GM21528 (cell line): ENCODE measurements around the gene HOATZ.

Experiments
- ATAC-seq: cut with Tn5 transposase; IDR thresholded peaks from one replicate; pipeline ENCODE4 v1.9.1; 2021; ENCODE audit warnings: mild to moderate bottlenecking, moderate library complexity; ENCODE audit not compliant: unreplicated experiment, low FRiP score

HOATZ gene

DNA sequence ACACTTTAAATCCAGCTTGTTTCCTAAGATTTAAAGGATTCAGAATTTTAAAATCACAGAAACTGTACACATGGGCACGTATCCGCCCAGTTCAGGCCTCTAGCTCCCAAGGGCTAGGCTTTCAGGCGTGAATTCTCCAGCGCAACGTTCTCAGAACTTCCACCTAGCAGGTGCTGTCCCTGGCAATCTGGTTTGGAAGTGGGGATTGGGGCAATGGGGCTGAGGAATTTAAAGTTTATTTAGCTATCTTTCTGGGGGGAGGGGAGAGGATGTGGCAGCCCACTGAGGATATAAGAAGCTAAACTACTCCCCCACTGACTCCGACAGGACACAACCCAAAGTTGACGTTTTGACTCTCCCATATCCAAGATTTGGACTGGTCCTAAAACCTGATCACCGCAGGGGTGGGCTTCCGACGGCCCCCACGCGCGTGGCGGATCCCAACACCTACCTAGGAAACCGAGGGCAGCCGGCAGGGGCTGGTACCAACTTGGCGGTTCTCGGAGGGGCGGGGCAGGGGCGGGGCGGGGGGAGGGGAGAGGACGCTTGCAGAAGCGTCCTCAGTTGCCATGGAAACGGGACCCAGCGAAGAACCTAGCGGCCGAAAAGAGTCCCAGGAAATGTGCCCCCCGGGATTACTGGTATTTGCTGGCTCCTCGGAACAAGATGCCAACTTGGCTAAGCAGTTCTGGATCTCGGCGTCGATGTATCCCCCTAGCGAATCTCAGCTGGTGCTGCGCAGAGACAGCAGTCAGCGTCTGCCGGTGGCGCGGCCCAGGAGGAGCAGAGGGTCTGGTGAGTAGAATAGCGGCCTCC is at the start of gene HOATZ:
Gene HOATZ (plus strand): TSS at position 563 of the 816 bp plus-strand sequence. CDS start 7 bp downstream, at position 570.
- no peak for ATAC-seq

DNA sequence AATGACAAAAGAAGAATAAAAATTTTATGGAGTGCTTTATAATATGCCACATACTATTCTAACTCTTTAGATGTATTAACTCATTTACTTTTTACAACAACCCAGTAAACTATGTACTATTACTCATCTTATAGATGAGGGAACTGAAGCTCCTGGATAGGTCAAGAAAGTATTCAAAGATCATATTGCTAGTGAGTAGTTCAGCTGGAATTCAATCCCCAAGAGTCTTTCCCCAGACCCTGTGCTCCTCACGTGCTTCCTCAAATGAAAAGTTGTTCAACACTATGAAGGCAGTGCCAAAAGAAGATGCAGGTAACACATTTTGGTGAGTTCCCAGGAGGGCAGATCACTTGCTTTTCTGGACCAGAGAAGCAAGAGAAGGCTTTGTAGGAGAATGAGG is 49.2 kb upstream of the HOATZ start:
- no peak for ATAC-seq

DNA sequence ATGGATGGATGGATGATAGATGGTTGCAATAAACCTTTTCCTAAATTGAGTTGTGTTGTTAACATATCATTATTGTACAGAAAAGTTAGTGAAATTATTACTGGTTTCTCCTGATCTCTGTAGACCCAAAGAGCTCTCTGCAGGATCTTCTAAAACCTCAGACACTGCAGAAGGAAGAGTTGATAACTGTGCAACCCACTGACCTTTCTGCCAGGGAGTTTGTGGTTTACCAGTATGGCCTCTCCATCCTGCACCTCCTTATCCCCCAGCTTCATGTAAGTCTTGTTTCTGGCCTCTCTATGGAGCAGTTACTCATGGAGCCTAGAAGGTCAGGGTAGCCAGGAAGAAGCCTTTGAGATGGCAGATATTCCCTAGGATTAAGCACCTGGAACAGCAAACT is 48.0 kb upstream of the HOATZ start:
- no peak for ATAC-seq

DNA sequence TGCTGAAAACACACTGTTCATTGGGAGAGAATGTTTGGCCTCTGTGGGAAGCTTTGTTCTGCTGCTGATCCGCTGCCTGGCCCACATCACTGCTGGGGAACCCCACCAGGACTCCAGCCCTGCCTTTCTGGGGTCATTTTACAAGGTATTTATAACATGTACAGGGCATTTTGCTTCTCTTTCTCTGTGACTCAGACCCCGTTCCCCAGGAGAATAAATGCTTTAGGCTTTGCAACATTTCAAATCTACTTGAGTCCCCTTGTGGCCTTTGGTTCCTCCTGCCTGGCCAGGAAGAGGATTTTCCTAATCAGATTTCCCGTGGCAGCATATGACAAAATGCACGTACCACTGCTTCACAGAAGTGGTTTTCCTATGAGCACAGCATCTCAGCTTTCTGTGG is 45.4 kb upstream of the HOATZ start:
- no peak for ATAC-seq

DNA sequence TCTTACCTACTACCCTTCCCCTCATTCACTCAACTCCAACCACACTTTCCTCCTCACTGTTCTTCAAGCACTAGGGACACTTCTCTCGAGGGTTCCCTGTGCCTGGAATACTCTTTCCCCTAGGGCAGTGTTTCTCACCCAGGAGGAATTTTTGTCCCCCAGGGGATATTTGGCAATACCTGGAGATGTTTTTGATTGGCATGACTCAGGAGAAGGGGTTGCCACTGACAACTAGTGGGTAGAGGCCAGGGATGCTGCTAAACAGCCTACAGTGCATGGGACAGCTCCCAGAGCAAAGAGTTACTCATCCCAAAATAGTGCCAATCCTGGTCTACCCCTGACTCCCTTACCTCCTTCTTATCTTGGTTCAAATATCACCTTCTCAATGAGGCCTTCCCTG is 42.4 kb upstream of the HOATZ start:
- no peak for ATAC-seq

DNA sequence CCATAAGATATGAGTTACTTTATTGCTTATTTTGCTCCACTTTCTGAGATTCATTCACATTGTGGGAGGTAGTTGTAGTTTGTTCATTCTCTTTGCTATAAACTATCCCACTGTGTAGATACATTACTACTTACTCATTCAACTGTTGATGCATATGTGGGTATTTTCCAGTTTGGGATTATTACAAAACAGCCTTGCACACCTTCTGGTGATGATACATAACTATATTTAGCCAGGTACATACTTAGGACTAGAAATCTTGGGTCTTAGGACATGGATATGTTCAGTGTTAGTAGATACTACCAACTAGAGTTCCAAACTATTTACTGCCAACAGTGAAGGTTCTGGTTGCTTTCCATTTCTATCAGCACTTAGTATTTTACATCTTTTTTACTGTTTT is 40.1 kb upstream of the HOATZ start:
- no peak for ATAC-seq

DNA sequence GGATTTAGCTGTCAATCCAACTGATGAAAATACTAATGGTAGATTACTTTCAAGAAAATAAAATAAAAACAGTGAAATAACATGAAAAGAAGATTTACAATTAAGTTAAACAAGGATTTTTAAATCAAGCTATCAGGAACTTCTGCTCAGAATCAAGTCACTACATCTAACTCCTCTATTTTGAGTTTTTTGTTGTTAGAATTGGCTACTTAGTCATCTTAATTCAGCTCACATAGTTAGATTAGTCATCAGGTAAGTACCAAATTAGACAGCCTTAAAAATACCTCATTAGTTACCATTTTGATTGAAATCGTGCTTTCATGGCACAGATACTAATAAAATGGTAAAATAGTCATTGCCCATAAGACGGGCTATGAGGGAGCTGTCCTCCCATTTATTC is 38.2 kb upstream of the HOATZ start:
- no peak for ATAC-seq

DNA sequence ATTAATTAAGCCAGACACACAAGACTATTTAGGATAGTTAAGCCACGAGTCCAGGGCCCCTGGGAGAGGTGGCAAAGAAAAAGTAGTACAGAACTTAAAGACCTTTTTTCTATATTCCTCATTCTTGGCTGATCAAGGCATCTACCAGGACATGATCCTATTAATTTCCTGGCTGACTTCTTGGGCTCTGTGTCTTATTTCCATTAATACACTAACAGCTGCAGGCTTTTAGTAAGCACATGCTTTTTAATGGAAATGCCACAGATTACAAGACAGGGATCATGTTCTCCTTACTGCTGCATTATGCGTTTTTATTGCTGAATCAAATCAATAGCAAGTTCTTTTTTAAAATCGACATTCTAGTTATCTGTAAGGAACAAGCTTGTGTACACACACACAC is 37.6 kb upstream of the HOATZ start:
- no peak for ATAC-seq

DNA sequence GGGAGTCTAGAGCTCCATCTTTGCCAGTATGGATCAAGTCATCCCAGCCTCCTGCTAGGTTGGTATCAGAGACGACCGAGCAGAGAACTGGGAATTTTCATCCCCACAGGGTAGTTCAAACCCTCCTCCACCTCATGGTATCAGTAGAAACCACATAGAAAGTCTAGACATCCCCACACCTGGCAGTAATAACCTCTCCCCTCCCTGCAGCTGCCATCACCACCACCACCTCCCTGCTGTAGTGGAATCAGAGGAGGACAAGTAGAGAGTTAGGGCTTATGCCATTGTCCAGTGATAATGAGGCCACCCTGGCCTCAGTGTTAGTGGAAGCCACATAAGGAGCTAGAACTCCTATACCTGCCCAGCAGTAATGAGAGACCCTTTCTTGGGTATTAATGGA is 36.7 kb upstream of the HOATZ start:
- ATAC-seq = no peak

DNA sequence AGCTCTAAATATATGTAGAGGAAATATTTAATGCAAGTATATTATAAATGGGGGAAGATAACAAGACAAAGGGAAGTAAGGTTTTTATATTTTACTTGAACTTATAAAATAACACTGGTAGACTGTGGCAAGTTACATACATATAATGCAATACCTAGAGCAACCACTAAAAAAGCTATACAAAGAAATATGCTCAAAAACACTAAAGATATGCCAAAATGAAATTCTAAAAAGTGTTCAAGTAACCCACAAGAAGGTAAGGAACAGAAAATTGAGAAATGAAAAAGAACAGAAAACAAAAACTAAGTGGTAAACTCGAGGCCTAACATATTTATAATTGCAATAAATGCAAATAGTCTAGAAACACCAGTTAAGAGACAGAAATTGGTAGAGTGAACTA is 34.9 kb upstream of the HOATZ start:
- no peak for ATAC-seq

DNA sequence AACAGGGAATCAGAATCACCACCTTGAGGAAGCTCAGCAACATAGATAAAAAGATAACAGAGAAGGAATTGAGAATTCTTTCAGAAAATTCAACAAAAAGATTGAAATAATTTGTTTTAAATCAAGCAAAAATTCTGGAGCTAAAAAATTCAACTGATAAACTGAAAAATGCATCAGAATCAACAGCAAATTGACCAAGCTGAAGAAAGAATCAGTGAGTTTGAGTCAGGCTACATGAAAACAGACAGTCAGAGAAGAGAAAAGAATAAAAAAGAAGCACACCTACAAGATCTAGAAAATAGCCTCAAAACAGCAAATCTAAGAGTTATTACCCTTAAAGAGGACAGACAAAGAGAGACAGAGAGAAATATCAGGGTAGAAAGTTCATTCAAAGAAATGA is 31.1 kb upstream of the HOATZ start:
- no peak for ATAC-seq

DNA sequence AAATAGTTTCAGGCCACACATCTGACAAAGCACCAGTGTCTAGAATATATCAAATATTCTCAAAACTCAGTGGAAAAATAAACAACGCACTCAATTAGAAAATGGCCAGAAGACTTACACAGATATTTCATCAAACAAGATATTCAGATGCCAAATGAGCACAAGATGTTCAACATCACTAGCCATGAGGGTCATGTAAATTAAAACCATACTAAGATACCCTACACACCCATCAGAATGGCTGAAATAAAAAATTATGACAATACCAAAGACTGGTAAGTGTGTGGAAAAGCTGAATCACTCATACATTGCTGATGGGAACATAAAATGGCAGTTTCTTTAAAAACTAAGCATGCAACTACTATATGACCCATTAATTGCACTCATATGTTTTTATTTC is 24.1 kb upstream of the HOATZ start:
- ATAC-seq = no peak

DNA sequence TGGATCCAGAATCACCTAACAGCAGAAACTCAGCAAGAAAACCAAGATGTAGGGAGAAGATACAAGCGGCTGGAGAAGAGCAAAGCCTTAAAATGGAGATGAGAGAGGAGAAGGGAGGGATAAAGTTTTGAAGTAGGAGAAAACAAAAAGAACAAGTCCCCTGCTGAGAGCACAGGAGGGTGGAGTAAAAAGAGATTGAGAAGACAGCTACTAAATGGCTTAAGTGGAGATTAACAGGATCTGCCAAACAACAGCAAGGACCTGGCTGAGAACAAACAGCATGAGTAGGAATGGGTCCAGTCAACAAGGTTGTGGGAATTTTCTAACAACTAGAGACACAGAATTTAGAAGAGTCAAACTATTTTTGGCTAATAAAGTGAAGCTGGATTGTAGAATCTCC is 20.5 kb upstream of the HOATZ start:
- no peak for ATAC-seq

DNA sequence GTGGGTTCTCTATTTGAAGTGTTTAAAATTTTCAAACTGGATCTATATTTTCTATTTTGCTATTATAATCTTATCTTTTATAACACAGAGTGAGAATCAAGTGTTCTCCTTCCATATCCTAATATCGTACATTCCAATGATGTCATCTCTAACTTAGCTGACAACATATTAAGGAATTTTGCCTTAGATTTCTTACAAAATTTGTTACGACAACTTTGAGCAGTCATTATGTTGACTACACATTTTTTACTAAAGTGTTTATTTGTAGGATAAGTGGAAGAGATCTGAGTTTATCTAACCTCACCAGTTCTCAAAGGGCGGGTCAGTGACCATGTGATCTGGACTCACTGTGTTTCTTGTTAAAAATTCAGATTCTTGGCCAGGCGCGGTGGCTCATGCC is 15.1 kb upstream of the HOATZ start:
- no peak for ATAC-seq

DNA sequence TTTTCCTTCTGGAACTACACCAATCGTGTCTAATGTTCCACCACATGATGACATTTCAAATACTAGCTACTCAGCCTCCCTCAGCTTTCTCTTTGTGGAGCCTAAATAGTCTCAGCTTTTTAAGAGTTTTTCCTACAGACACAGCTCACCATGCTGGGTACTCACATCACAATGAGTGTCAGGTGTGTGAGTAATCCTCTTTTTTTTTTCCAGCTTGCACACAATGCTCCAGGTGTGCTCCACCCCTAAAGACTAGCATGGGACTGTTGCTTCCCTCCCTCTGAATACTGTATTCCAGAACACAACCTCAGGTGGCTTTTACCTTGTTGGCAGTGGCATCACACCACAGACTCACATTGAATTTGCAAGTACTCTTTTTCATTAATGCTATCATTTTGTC is 14.1 kb upstream of the HOATZ start:
- no peak for ATAC-seq

DNA sequence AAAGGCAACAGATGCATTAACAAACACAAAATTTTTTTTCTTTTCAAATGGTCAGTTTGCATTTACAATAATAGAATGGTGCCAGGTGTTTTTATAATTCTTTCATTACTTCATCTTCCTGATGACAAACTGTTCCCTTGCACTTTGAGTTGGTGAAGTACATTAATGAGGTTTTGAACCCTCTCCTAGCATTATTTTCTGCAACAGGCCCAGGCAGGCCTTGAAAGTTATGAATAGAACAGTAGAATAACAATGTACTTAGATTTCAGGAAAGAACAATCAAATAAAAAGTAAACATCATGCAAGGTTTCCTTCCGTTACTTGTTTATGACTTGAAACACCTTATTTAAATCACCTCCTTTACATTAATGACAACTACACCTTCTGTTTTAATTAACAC is 12.0 kb upstream of the HOATZ start:
- ATAC-seq = no peak

DNA sequence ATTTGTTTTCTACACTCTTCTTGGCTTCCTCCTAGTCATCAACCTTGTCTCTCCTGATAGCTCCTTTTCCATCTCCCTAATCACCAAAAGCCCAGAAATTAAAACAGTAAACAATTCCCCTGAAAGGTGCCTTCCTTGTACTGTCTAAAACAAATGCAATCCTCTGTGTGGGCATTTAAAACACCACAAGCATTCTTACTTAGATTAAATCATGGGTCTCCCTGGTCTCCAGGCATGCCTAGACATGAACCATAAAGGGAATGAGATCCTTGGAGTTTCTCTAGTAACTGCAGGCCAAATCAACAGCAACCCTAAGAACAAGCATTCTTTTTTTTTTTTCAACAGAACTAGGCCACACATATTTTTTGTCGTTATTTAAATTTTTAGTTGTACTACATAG is 4.3 kb upstream of the HOATZ start:
- no peak for ATAC-seq

DNA sequence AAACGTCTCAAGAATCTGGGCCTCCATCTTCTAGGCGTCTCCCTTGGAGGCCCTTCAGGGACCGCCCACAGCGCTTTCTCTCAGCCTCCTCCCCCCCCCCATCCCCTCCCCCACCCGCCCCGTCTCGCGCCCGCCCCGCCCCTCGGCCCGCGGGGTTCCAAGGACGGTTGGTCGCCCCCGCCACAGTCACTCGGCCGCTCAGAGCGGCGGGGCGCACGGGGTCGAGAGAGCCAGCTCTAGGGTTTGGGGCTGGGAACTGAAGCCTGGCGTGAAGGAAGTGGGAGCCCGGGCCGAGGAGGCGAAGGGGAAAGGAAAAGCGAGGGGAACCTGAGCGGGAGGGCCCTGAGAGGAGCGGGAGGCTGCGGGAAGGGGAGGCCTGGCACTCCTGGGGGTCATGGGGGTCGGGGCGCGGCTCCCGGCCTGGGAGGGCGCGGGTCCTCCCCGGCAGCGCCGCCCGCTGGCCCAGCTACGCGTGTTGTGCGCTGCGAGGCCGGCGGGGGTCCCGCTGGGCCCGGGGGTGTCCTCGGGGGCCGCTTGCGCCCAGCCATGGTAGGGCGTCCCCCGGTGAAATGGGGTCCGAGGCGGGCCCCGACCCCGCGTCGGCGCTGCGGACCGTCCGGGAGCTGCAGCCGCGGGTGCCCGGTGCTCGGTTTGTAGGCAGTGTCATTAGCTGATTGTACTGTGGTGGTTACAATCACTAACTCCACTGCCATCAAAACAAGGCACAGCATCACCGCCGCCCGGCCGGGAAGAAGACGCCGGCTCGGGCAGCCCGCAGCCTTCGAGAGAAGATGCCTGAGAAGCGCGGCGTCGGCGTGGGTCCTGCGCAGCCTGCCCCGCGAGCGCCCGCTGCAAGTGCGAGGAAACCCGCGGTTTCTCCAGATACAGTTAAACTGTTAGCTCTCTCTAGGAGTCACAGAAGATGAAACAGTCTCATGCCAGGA is 2.0 kb upstream of the HOATZ start, which contains the start of gene BTG4:
Gene BTG4 (minus strand): TSS at position 91 of the 944 bp plus-strand sequence. CDS start 13,610 bp downstream, outside the sequence.
- ATAC-seq = no peak

DNA sequence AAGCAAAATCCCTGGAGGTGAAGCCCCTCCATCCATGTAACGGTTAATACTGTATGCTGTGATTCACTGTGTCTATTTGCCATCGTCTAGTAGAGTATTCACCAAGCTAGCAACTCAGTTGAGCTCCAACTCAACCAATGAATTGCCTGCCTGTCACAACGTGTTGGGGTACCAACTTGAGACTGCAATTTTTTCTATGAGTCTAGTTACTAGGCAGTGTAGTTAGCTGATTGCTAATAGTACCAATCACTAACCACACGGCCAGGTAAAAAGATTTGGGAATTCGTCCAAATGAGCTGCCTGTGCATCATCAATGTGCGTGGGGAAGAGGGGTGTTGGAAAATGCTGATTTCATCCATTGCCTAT is 1.4 kb upstream of the HOATZ start:
- ATAC-seq = no peak

DNA sequence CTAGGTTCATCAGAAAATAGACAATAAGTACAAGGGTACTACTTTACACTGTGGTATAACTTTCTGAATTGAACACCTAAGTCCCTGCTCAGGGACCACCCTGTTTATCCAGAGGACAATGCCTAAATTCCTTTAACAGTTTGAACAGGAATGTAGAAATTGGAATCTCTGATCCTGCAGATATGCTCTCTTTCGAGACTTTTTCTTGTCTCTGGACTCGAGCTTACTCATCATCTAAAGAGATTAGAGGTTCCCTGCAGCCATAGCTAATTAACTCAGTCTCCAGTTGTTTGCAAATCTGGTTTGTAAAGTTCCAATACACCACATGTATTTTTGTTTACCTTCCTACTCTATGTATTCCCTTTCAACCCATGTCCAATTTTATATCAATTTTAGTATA is 1.0 kb downstream of the HOATZ start:
- ATAC-seq = no peak

DNA sequence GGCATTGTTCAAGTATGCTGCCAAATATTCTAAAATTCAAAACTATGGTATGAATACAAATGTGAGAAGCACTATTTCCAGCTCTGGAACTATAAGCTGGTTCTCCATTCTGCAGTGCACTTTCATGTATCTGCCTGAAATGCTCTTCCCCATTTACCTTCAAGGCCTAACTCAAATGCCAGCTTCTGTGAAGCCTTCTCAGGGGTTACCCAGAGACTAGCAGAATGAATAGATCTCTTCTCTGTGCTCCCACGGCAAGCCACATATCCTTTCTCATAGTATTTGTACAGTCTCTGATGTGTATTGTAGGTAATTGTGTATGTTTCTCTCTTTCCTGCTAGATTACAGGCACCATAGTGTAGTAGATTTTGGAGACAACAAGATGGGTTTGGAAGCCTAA is 4.1 kb downstream of the HOATZ start:
- ATAC-seq = no peak

DNA sequence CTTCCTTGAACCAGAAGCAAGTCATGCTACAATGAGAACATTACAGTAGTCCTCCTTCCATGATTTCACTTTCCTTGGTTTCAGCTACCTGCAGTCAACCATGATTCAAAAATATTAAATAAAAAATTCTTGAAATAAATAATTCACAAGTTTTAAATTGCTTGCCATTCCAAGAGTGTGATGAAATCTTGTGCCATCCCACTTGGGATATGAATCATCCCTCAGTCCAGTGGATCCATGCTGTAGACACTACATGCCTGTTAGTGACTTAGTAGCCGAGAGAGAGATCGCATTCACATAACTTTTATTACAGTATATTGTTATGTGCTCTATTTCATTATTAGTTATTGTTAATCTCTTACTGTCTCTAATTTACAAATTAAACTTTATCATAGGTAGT is 6.0 kb downstream of the HOATZ start:
- ATAC-seq = no peak
